GM12878 (cell line): ENCODE measurements around the gene FCER1G. TPM values are rescaled to one million over a fixed set of nuclear protein-coding genes. Genes with fewer than 3 reads are reported as not detected.
"Not testable (repeated sequence)": the region's sequence is repeated elsewhere in the genome, so short reads cannot be mapped to it uniquely, and the experiment has no call there.

Experiments used
- ATAC-seq: fragments of 200-7000 bp; cut with Tn5 transposase; 3 replicates; pipeline ENCODE4 v1.9.1; 2020; ENCODE audit warnings: mild to moderate bottlenecking, moderate library complexity
- BruUV-seq: library from RNA; stranded (reverse); fragments of 400-500 nt; replicated peaks from 2 replicates; lab custom pipeline; 2021; lab: Mats Ljungman, UMichigan
- CTCF ChIA-PET: fragments of 300-600 bp; sonication (Branson Sonifier 250); formaldehyde crosslinking; extraction: SDS; loops from one replicate; lab custom pipeline; 2021; ENCODE audit warnings: inconsistent platforms; lab: Yijun Ruan, JAX
- POLR2A ChIA-PET: fragments of 350-600 bp; formaldehyde crosslinking; extraction: SDS; loops from one replicate; lab custom pipeline; 2021; ENCODE audit warnings: inconsistent platforms; lab: Charles Lee
- RAD21 ChIA-PET: fragments of 300-600 bp; sonication (Branson Sonifier 250); formaldehyde crosslinking; loops from one replicate; lab custom pipeline; 2023; ENCODE audit warnings: antibody characterized with exemption; ENCODE audit not compliant: unreplicated experiment; lab: Charles Lee
- SMC1A ChIA-PET: fragments of 300-600 bp; sonication (Branson Sonifier 250); formaldehyde crosslinking; loops from one replicate; lab custom pipeline; 2023; ENCODE audit not compliant: unreplicated experiment, uncharacterized antibody; lab: Charles Lee
- DNase-seq: peaks from one replicate; pipeline ENCODE4 v3.0.0-alpha.2; 2011; ENCODE audit warnings: low read depth, low spot score
- FAIRE-seq: peaks from 3 replicates; lab custom pipeline; 2011; peaks lifted over from hg19 to GRCh38; lab: Jason Lieb, UNC
- H2AFZ ChIP-seq: 2 replicates; pipeline ENCODE4 v1.6.0; 2011; ENCODE audit warnings: low read depth, low read length, control low read depth; ENCODE audit not compliant: control insufficient read depth
- H3K27ac ChIP-seq: 2 replicates; pipeline ENCODE4 v1.5.1; 2011; ENCODE audit warnings: control low read depth; ENCODE audit not compliant: control insufficient read depth, insufficient read depth
- H3K27me3 ChIP-seq, 2 experiments: replicated peaks in 1 of 2; 2 replicates each; pipeline versions ENCODE4 v1.6.0 to v1.6.1; 2011; ENCODE audit warnings: low read length in 1 of 2; ENCODE audit not compliant: control insufficient read depth in 2 of 2, insufficient read depth in 2 of 2
- H3K36me3 ChIP-seq, 2 experiments: 2 replicates each; pipeline ENCODE4 v1.5.1; 2011; ENCODE audit warnings: low read length in 1 of 2; ENCODE audit not compliant: control insufficient read depth in 2 of 2, insufficient read depth in 2 of 2
- H3K4me1 ChIP-seq: 2 replicates; pipeline ENCODE4 v1.6.1; 2011; ENCODE audit warnings: mild to moderate bottlenecking, low read length, moderate library complexity, mixed read lengths; ENCODE audit not compliant: control insufficient read depth, insufficient read depth
- H3K4me2 ChIP-seq: 2 replicates; pipeline ENCODE4 v1.6.0; 2011; ENCODE audit warnings: control low read depth; ENCODE audit not compliant: control insufficient read depth, insufficient read depth
- H3K4me3 ChIP-seq: fragments of 200-600 bp; sonication (generic); 2 replicates; pipeline ENCODE4 v1.5.1; 2016
- H3K79me2 ChIP-seq: 2 replicates; pipeline ENCODE4 v1.6.0; 2011; ENCODE audit warnings: low read length; ENCODE audit not compliant: control insufficient read depth, insufficient read depth
- H3K9ac ChIP-seq: 2 replicates; pipeline ENCODE4 v1.8.0; 2011; ENCODE audit warnings: low read length, control low read depth, mixed read lengths; ENCODE audit not compliant: control insufficient read depth, insufficient read depth
- H3K9me3 ChIP-seq: replicated peaks from 3 replicates; pipeline ENCODE4 v1.5.1; 2011; ENCODE audit warnings: mild to moderate bottlenecking, low read length; ENCODE audit not compliant: control insufficient read depth, insufficient read depth
- H4K20me1 ChIP-seq: 2 replicates; pipeline ENCODE4 v1.6.0; 2011; ENCODE audit not compliant: control insufficient read depth, insufficient read depth
- ATF2 ChIP-seq: IDR thresholded peaks from 2 replicates; pipeline ENCODE4 v1.6.1; 2012; ENCODE audit warnings: low read length, inconsistent platforms
- E2F4 ChIP-seq: IDR thresholded peaks from 2 replicates; pipeline ENCODE4 v1.6.1; 2012; ENCODE audit warnings: low read depth, low read length, improper control_type of control experiment
- FOXM1 ChIP-seq: IDR thresholded peaks from 2 replicates; pipeline ENCODE4 v1.6.1; 2012; ENCODE audit warnings: low read depth, mild to moderate bottlenecking, inconsistent platforms, low read length, moderate library complexity
- LARP7 ChIP-seq: fragments of 450-650 bp; IDR thresholded peaks from 2 replicates; pipeline ENCODE4 v1.6.1; 2017; ENCODE audit warnings: mild to moderate bottlenecking
- PML ChIP-seq: IDR thresholded peaks from 2 replicates; pipeline ENCODE4 v1.6.1; 2012; ENCODE audit warnings: low read length, inconsistent platforms
- POLR2AphosphoS2 ChIP-seq: IDR thresholded peaks from 2 replicates; pipeline ENCODE4 v1.6.1; 2011; ENCODE audit warnings: low read depth, mild to moderate bottlenecking, low read length, improper control_type of control experiment, moderate library complexity
- RB1 ChIP-seq: fragments of 450-650 bp; formaldehyde crosslinking; IDR thresholded peaks from 2 replicates; pipeline ENCODE4 v1.6.1; 2017; ENCODE audit warnings: mild to moderate bottlenecking, borderline replicate concordance
- SKIL ChIP-seq: fragments of 450-650 bp; IDR thresholded peaks from 2 replicates; pipeline ENCODE4 v1.6.1; 2017; ENCODE audit warnings: mild to moderate bottlenecking, low read depth, inconsistent platforms; ENCODE audit not compliant: poor library complexity, severe bottlenecking
- ZNF274 ChIP-seq: IDR thresholded peaks from one replicate; pipeline ENCODE4 v1.8.0; 2011; ENCODE audit not compliant: insufficient read length, insufficient read depth
- WGBS: methylation state at CpG from one replicate; pipeline ENCODE4 v1.1.6; 2016; ENCODE audit warnings: low lambda C conversion rate; ENCODE audit not compliant: insufficient replicate concordance, insufficient coverage; ENCODE audit errors: missing lambda C conversion rate; 5-methylcytosine and 5-hydroxymethylcytosine counted together
- in situ Hi-C: fragments of 300-500 bp; cut with MboI; formaldehyde crosslinking; loops from 9 replicates; pipeline ENCODE4 v1.14.3; 2018; ENCODE audit warnings: mixed read lengths
- intact Hi-C: fragments of 100-400 bp; cut with micrococcal nuclease; formaldehyde crosslinking; loops from one replicate; pipeline ENCODE4 v1.14.2; 2022; ENCODE audit not compliant: unreplicated experiment
- polyA plus RNA-seq, 11 experiments: library from polyadenylated mRNA; depleted of rRNA in 4 of 11; unstranded in 6 of 11; stranded (reverse) in 5 of 11; fragments of >200 nt; fragmentation: Nextera tagmentation in 4 of 11; fragmentation: Illumina TruSeq in 1 of 11; extraction: Ambion mirVana in 4 of 11; extraction: Trizol in 1 of 11; gene quantifications; 1 replicate in 1 of 11; 2 replicates in 10 of 11; pipeline versions ENCODE4 v1.2.1 to v1.2.3, GENCODE V29; 2011 to 2016; ENCODE audit warnings: inconsistent platforms in 2 of 11, missing spikeins in 2 of 11, low read depth in 1 of 11
- total RNA-seq, 4 experiments: library from RNA; depleted of rRNA in 3 of 4; stranded (reverse); fragments of >200 nt in 3 of 4; fragmentation: Illumina TruSeq in 1 of 4; extraction: Trizol in 1 of 4; gene quantifications; 2 replicates each; pipeline versions ENCODE4 v1.2.1 to v1.2.3, GENCODE V29; 2013 to 2021

Gene FCER1G
- total and polyA plus RNA-seq, 10 of the 15 experiments (the other 5 are each of a cell fraction or from before 2014, with no cell fraction given): 0.40 to 1.9 (median 0.89) TPM

- ChIA-PET CTCF (interaction anchor here (1.0 kb wide), 1 partner anchor 26 kb away, joined by 3 read pairs; the partner anchor contains the start of gene TOMM40L), SMC1A (no interaction called here)
Observed at GRCh38 chr1:161251579-161251978, 36.5 kb downstream of the FCER1G start.

GRCh38 chr1:161255302-161255701 is 40.2 kb downstream of the FCER1G start:
- H3K36me3 ChIP-seq, H2AFZ ChIP-seq, H3K4me2 ChIP-seq, H3K4me3 ChIP-seq, H3K9ac ChIP-seq, CTCF ChIA-PET, BruUV-seq, FAIRE-seq, H3K79me2 ChIP-seq, H4K20me1 ChIP-seq, DNase-seq, in situ Hi-C loops, RAD21 ChIA-PET, H3K4me1 ChIP-seq, intact Hi-C loops, POLR2A ChIA-PET, H3K27ac ChIP-seq, H3K27me3 ChIP-seq, H3K9me3 ChIP-seq, ATAC-seq, SMC1A ChIA-PET: not testable (repeated sequence)
- 27% methylated on average over 5 of the region's 5 CpGs for WGBS

More at GRCh38 chr1:161251579-161251978, 36.5 kb downstream of the FCER1G start:
- 77% methylated on average over 8 of the region's 8 CpGs for WGBS
- Histone ChIP-seq H3K79me2 (no peaks in the 10 kb centered on the region), H3K9me3 (no peaks in the 10 kb centered on the region; the same call in 2 of the 3 replicates), H2AFZ (no peak overlapping the region), H3K4me1 (no peaks in the 10 kb centered on the region), H4K20me1 (no peaks in the 10 kb centered on the region), H3K27me3 (no peaks in the 10 kb centered on the region), H3K4me3 (no peak overlapping the region), H3K4me2 (no peak overlapping the region), H3K27ac (no peak overlapping the region), H3K36me3 (no peaks in the 10 kb centered on the region), H3K9ac (no peak overlapping the region)
- ATAC-seq (no peak), DNase-seq (no peak), FAIRE-seq (no peak)
- ChIA-PET POLR2A (interaction anchor here (0.6 kb wide), 1 partner anchor 123 kb away, joined by 5 read pairs; no protein-coding TSS in a partner anchor), RAD21 (no interaction called here)
- no peak for TF ChIP-seq FOXM1
- TF ChIP-seq PML: no peak
- no peak for TF ChIP-seq POLR2AphosphoS2
- TF ChIP-seq LARP7: no peak
- TF ChIP-seq ZNF274: no peak
- no peak for TF ChIP-seq E2F4
- no peak for TF ChIP-seq SKIL
- no peak for TF ChIP-seq ATF2
- TF ChIP-seq RB1: no peak
- intact Hi-C loops: no loop called here
- BruUV-seq: no TSS peak
- in situ Hi-C loops: no loop called here
